ENCODE measurements around the gene BET1. TPM values are rescaled to one million over a fixed set of nuclear protein-coding genes. Genes with fewer than 3 reads are reported as not detected.
"Not testable (repeated sequence)": the region's sequence is repeated elsewhere in the genome, so short reads cannot be mapped to it uniquely, and the experiment has no call there.

Gene BET1, protein sequence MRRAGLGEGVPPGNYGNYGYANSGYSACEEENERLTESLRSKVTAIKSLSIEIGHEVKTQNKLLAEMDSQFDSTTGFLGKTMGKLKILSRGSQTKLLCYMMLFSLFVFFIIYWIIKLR
- 10 to 100 TPM; 16.3 to 16.6 TPM for total RNA-seq
- long read RNA-seq, transcript BET1-201 (4 exons, 1,504 nt) = major isoform, 8 of 9 reads
- long read RNA-seq, partial matches to known transcripts = 0 of 9 reads
- long read RNA-seq, other reads (novel, unspliced or antisense) = 1 of 9 reads

DNA sequence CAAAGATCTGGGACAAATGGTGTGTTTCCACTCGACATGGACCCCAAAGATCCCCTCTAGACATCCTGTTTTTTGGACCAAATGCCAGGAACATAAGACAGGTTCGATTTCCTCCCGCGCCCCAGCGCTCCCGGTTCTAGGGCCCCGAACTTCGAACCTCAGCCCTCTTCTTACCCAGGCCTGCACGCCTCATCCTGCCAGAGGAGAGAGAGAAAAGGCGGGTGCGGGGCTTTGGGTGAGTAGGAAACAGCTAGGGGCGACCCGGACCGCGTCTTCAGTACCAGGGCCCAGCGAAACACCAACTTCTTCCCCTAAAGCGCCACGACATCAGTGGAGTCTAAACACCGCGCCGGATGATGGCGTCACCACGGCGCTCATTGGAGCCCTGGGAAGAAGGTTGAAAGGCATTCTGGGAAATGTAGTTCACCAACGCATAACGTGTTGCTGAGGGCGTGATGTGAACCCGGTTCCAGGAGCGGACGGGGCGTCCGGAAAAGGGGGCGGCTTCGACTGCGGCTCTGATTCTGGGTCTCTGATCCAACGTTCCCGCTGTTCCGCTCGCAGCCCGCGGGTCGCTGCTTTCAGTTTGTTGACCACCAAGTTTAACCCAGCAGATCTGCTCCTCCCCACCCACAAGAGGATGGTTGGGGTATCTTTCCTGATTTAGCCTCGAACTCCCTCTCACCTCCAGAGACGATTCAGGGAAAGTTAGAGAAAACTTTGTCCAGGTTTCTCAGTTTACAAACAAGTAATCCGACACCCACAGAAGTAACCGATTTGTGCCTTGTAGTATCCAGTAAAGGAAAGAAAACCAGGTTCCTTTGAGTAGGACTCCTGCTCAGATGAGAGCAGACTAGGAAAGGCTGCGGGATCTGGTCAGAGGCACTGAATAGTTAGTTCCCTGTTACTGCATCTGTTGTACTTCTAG lies at the start of gene BET1:
Gene BET1, minus strand, starts transcription at position 332 of the 928 bp plus-strand sequence. Its CDS starts 139 bp downstream, at position 193.
- intact Hi-C loops (cut with DNase I, micrococcal nuclease) = no loop called here
- DNase-seq (peak; percentile 93 to 96), ATAC-seq (peak; percentile 100)

DNA sequence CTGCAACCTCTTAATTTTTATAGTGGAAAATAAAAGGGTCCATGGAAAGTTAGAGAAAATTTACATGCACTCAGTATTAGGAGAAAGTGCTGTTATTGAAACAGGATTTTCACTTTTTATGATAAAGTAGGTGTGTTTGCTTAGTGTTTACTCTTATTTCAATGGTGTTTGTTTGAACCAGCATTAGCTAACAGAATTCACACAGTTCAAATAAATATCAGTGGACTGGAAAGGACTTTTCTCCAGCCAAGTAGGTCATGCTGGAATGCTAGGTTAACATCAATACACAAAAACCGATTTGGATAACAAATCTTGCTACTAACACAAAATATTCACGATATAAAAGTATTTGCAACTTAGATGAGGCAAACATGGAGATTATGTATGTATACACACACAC lies 49.4 kb upstream of the BET1 start:
- intact Hi-C loops (cut with DNase I, micrococcal nuclease) = no loop called here
- no peak for ATAC-seq
- DNase-seq = no peak

DNA sequence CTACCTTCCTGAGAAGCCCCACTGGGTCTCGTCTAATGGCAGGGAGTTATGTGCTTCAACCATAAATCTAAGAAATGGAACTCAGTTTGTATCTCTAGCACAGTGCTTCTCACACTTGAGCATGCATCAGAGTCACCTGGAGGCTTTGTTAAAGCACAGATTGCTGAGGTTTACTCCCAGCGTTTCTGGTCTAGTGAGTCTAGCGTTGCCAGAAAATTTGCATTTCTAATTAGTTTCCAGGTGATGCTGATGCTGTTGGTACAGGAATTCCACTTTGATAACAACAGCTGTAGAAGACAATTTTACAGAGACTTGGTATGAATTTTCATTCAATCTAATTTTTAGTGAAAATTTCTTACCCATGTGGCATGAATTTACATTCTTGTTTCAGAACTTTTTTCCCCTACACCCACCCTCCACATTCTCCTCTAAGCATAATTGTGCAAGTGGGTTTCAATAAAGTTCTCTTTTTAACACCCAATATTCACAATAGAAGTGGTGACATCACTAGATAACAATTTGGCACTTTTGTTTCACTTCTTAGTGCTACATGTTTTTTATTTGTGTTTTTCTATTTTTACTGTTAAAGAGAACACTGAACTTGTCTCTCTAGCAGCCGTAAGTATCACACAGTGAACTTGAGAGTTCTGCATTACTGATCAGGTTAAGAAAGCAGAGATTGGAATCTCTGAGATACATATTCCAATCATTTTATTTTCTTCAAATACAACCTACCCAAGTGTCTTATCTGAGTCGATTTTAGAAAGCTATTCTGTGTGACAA lies 48.4 kb upstream of the BET1 start:
- no peak for DNase-seq
- intact Hi-C loops (cut with DNase I, micrococcal nuclease) = no loop called here
- no peak for ATAC-seq

DNA sequence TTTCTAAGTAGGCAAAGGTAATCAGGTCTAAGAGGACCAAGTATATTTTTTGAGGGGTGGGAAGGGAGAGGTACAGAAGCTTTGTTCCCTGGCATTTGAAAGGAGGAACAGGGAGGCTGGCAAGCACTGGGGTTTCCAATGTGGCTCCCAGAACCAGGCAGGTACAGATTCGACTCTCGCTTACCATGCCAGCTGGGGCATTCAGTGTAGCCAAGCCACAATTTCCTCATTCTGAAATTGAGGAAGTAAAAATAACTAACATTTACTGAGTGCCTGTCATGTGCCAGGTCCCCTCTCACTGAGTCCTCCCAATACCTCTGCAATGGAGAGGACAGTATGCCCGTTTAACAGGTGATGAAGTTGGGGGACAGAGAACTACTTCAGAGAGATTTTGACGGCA lies 45.9 kb upstream of the BET1 start:
- intact Hi-C loops (cut with DNase I, micrococcal nuclease) = no loop called here
- DNase-seq (peak in 1 of 2 donors; percentile 11), ATAC-seq (no peak)

DNA sequence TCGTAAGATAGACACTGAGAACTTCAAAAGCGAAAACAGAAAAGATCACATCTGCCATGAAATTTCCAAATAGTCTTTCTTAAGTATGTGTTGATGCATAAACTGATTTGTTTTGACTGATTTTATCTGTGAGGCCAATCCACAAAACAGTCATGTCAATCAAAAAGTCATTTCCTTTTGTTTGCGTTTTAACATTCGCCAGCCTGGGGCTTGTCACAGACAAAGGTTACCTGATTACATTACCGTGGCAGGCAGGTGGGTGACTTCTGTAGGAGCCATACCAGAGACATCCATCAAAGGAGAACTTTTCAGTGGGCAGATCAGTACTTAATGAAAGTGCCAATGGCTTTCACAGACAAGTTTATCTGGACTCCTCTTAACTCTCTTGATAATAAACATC lies 45.5 kb upstream of the BET1 start:
- intact Hi-C loops (cut with DNase I, micrococcal nuclease) = no loop called here
- DNase-seq (no peak), ATAC-seq (no peak)

DNA sequence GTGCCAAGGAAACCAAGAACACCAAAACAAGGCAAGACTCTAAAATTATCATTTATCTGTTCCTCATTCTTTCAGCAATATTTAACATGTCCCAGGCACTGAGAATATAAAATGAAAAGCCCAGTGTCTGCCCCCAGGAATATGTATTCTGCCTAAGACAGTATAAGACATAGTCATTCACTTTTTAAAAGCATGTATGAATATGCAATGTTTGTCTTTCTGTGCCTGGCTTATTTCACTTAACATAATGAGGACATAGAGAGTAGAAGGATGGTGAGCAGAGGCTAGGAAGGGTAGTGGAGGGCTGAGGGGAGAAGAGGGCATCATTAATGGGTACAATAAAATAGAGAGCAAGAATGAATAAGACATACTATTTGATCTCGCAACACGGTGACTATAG lies 44.6 kb upstream of the BET1 start:
- ATAC-seq (no peak), DNase-seq (no peak)
- intact Hi-C loops (cut with DNase I, micrococcal nuclease) = no loop called here

DNA sequence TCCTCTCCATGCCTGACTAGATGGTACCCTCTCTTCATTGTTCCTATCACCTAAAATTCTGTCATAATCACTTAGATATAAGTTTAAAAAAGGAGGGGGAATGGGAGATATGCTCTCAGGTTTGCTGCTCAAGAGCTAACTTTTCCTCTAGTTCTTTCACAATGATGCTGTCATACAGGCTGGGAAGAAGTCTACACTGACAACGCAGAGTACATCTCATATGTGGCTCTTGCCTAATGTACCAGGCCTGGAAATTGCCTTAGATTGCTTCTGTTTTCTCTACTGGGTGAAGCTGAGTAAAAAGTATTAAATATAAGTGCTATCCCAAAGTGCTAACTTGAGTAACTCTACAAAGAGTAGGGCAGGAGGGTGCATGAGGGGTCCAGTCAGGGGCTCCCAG lies 43.8 kb upstream of the BET1 start:
- intact Hi-C loops (cut with DNase I, micrococcal nuclease) = no loop called here
- ATAC-seq (no peak), DNase-seq (no peak)

DNA sequence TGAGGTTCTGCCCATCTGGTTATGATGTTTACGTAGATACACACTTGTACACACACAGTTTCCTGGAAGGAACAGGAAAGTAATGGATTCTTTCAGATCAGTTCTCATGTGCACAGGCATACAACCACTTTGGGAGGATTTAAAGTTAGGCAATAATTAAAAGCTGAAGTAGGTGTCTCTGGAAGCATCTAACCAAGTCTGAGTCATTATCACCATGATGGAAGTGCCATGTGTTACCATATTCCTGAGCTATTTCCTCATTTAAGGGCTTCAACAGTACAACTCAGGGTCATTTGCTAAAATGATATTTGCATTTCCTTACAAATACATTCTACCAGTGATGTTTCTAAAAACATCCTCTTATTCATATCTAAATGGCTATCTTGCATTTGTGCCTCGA lies 41.4 kb upstream of the BET1 start:
- intact Hi-C loops (cut with DNase I, micrococcal nuclease) = no loop called here
- DNase-seq (no peak), ATAC-seq (no peak)

DNA sequence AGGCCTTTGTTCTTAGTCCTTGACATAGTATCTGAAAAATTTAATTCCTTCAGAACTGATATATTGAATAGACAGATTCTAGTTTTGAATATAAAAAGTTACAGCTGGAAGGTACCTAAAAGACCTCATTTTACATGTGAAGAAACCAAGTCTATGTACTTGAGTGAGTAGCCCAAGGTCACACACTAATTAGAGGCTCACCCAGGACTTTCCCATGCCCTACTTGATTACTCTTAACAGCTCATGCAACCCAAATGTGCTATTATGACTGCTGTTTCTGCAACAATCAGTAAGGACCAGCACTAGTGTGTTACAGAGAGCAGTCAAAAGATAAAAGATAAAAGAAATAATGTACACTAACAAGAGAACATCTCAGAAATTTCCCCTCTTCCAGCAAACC lies 40.7 kb upstream of the BET1 start:
- ATAC-seq (no peak), DNase-seq (no peak)
- intact Hi-C loops (cut with DNase I, micrococcal nuclease) = no loop called here

DNA sequence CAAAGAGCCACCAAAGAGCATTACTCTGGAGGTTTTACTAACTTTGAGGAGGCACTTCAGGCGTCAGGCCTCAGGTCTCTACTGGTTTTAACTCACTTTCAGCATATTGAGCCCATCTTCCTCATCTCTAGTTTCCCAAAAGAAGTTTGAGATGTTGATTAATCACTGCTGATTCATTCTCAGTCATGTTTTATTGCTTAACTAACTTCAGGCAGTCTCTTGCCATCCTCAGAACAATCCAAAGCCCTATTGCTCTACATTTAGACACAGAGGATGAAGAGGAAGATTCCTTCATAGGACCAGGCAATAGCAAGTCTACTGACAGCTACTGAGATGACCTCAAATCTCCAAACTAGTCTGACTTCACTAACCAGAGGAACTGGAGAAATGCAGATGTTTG lies 39.1 kb upstream of the BET1 start:
- ATAC-seq (no peak), DNase-seq (no peak)
- intact Hi-C loops (cut with DNase I, micrococcal nuclease) = no loop called here

DNA sequence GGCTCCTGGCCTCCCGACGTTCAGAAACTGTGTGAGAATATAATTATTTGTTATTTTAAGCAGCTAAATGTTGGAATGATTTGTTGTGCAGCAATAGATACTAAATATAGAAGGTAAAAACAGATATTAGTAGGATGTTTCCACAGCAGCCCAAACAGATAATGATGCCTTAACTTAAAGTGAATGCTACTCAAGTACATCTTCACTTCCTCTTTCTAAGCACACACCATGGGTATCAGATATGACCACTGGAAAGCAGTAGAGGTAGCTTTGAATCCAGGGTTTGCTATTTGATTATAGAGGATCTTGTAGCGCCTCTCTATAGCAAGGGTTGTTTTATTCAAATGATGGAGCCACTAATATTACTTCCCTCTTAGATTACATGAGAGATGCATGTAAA lies 38.2 kb upstream of the BET1 start:
- no peak for DNase-seq
- intact Hi-C loops (cut with DNase I, micrococcal nuclease) = no loop called here
- no peak for ATAC-seq

DNA sequence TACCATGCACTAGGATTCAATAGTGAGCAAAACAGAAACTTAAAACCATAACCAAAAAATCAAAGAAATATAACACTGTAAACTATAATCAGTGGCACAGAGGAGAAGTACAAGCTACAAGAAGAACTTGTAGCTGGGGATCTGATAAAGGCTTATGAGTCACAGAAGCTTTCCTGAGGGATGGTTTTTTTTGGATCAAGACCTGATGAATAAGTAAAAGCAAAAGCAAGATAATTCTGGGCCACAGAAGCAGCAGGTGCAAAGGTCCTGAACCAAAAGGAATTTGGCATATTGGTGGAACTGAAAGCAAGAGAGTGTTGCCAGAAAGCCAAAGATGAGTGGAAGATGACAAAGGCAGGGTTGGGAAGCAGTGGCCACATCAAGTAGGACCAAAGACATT lies 37.4 kb upstream of the BET1 start:
- DNase-seq (no peak), ATAC-seq (no peak)
- intact Hi-C loops (cut with DNase I, micrococcal nuclease) = no loop called here

DNA sequence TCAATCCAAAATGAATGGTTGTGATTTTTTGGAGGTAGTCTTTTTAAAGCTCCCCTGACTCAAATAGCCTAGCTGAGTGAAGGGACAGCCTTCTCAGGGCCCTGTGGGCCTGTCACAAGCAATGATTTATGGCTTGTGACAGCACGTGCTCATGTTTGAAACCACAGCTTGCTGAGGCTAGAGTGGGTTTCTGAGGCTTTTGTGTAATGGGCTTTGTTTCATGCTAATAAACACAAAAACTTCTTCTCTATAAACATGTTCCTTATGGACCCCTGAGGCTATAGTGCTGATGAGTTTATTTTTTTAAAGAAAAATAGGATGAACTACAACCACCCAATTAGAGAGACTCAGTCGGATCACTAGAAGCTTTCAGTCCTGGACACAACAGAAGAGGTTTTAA lies 36.1 kb upstream of the BET1 start:
- DNase-seq (no peak), ATAC-seq (no peak)
- intact Hi-C loops (cut with DNase I, micrococcal nuclease) = no loop called here

DNA sequence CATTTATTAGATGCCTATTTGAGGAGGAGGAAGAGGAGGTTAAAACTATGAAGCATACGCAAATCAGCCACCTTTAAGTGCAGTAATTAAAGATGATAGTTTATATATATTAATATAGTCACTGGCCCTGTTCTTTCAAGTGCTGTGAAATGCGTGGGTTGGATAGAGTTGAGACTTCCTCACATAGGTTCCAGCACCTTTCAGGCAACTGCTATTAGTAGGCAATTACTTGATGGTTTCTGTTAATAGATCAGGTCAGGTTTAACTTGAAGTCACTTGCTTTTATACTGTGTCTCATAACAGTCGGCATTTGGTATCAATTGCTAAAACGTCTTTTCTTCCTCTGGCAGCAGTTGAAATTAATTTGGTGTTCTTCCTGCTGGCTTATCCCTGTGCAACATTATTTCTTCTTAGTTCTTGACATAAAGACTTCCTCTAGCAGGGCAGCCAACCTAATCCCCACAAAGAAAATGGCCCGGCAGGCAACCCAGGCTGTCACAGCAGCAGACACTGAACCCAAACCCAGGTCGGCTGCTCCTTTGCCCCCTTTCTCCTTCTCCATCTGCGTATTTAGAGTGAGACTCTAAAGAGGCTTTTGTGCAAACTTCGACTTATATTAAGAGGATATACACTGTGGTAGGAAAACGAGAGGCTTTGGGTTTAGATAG lies 35.3 kb upstream of the BET1 start:
- ATAC-seq (no peak), DNase-seq (no peak)
- intact Hi-C loops (cut with DNase I, micrococcal nuclease) = no loop called here

DNA sequence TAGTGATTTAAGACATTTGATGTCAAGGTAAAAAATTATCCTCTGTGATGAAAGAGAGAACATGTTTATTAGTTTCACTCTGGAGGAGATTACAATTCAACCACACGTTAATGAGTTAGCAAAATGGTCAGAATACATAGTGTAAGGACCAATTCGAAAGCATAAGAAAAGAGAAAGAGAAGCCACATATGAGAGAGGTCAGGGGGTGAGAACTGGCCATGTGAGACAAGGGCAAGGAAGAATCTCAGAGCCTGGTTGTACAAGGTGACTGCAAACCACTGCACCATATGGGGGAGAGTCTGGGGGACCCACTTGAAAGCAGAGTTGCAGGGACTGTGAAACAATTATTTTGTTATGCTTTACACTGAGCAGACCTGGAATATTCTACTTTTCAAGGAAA lies 27.7 kb upstream of the BET1 start:
- DNase-seq (no peak), ATAC-seq (no peak)
- intact Hi-C loops (cut with DNase I, micrococcal nuclease) = no loop called here

DNA sequence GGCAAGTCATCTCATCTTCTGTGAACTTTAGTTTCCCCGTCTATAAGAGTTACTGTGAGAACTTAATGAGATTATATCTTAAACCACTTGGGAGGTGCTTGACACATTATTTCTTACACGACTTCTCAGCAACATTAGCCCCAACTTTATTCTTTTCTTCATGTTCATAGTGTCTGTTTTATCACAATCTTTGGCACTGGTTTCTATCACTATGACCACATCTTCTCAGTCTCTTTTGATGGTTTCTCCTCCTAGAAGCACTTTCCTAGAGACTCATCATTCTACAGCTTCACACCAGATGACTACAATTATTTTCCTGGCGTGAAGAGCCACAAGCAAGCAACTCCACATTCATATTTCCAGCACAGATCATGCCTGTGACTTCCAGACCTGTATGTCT lies 26.5 kb upstream of the BET1 start:
- DNase-seq = no peak
- no peak for ATAC-seq
- intact Hi-C loops (cut with DNase I, micrococcal nuclease) = no loop called here

DNA sequence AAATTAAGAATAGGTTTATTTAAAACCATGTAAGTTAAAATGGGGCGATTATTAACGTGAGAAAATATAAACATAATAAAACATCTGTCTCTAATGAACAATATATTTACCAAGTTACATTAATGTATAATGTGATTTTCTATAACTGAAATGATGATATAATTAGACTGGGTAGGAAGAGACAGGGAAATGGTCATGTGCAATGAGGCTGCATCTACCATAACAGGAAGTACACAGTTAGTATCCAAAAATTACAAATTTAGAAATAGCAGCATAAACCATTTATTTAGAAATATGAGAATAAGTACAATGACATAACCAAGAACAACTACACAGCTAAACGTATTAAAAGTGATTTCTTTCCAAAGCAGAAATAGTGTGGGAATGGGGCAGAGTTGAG lies 25.8 kb upstream of the BET1 start:
- intact Hi-C loops (cut with DNase I, micrococcal nuclease) = no loop called here
- no peak for ATAC-seq
- DNase-seq = no peak

DNA sequence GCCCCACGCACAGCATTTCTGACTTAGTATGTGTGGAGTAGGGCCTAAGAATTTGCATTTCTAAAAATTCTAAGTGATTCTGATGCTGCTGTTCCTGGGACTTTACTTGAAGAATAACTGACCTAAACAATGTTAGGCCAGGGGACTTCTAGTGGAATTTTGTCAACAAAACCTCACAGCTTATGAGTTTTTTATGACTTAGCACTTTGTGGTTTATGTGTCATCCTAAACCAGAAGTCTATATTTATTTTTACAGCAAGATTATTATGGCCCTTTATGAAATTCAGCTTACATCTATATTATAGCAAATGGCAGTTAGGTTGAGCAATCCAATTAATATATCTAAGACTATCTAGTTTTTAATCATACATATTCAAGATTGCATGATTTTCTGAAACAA lies 24.6 kb upstream of the BET1 start:
- no peak for DNase-seq
- intact Hi-C loops (cut with DNase I, micrococcal nuclease) = no loop called here
- no peak for ATAC-seq

DNA sequence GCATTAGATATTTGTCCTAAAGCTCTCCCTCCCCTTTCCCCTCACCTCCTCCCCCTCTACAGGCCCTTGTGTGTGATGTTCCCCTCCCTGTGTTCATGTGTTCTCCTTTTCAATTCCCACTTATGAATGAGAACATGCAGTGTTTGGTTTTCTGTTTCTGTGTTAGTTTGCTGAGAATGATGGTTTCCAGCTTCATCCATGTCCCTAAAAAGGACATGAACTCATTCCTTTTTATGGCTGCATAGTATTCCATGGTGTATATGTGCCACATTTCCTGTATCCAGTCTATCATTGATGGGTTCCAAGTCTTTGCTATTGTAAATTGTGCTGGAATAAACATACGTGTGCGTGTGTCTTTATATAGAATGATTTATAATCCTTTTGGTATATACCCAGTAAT lies 22.5 kb upstream of the BET1 start:
- intact Hi-C loops (cut with DNase I, micrococcal nuclease); ATAC-seq; DNase-seq: not testable (repeated sequence)
